HepG2 (cell line): ENCODE results near the gene AGO4. TPM values are rescaled to one million over a fixed set of nuclear protein-coding genes. Genes with fewer than 3 reads are reported as not detected.

ENCODE experiments used
- GABPB1 ChIP-seq: IDR thresholded peaks from 2 replicates; pipeline ENCODE4 v1.6.1; 2016; ENCODE audit warnings: mild to moderate bottlenecking, missing genetic modification reagents, moderate library complexity, missing compliant biosample characterization
- HNRNPUL1 ChIP-seq: fragments of 200-400 bp; formaldehyde crosslinking; IDR thresholded peaks from 2 replicates; pipeline ENCODE4 v1.6.1; 2017; ENCODE audit warnings: low read depth, mild to moderate bottlenecking, low read length, moderate library complexity
- KLF12 ChIP-seq: sonication (generic); formaldehyde crosslinking; IDR thresholded peaks from 2 replicates; pipeline ENCODE4 v1.4.0; 2020; ENCODE audit warnings: missing genetic modification reagents, borderline replicate concordance
- KMT2B ChIP-seq: IDR thresholded peaks from 2 replicates; pipeline ENCODE4 v1.6.1; 2016; ENCODE audit warnings: missing genetic modification reagents, missing compliant biosample characterization
- MYPOP ChIP-seq: sonication (generic); formaldehyde crosslinking; IDR thresholded peaks from 2 replicates; pipeline ENCODE4 v1.8.1; 2023; ENCODE audit warnings: mild to moderate bottlenecking, moderate library complexity, missing genetic modification reagents
- SOX6 ChIP-seq, 2 experiments: fragments of 450-650 bp in 1 of 2; sonication (generic) in 1 of 2; formaldehyde crosslinking in 1 of 2; IDR thresholded peaks; 2 replicates each; pipeline versions ENCODE4 v1.4.0 to v1.6.1; 2017 to 2020; ENCODE audit warnings: antibody characterized with exemption in 1 of 2, mild to moderate bottlenecking in 1 of 2, missing genetic modification reagents in 1 of 2
- SPEN ChIP-seq: sonication (generic); formaldehyde crosslinking; IDR thresholded peaks from 2 replicates; pipeline ENCODE4 v1.5.1; 2020; ENCODE audit warnings: low read depth, mild to moderate bottlenecking, missing genetic modification reagents
- YEATS4 ChIP-seq: sonication (generic); formaldehyde crosslinking; IDR thresholded peaks from 2 replicates; pipeline ENCODE4 v1.4.0; 2020; ENCODE audit warnings: missing genetic modification reagents, borderline replicate concordance
- ZNF230 ChIP-seq: sonication (generic); formaldehyde crosslinking; IDR thresholded peaks from 2 replicates; pipeline ENCODE4 v1.4.0; 2020; ENCODE audit warnings: mild to moderate bottlenecking, missing genetic modification reagents
- ZNF598 ChIP-seq: sonication (generic); formaldehyde crosslinking; IDR thresholded peaks from 2 replicates; pipeline ENCODE4 v1.5.1; 2020; ENCODE audit warnings: mild to moderate bottlenecking, missing genetic modification reagents, borderline replicate concordance
- polyA plus RNA-seq, 8 experiments: library from polyadenylated mRNA; depleted of rRNA in 3 of 8; stranded (reverse) in 7 of 8; unstranded in 1 of 8; fragments of >200 nt; fragmentation: Illumina TruSeq in 4 of 8; extraction: Trizol in 4 of 8; gene quantifications; 2 replicates each; pipeline versions ENCODE4 v1.2.1 to v1.2.3, GENCODE V29; 2011 to 2016; ENCODE audit warnings: low read depth in 4 of 8, missing spikeins in 1 of 8, mixed read lengths in 1 of 8; ENCODE audit not compliant: insufficient read depth in 1 of 8
- total RNA-seq, 5 experiments: library from RNA; depleted of rRNA; stranded (reverse); fragments of >200 nt; fragmentation: Illumina TruSeq; extraction: Trizol; gene quantifications; 2 replicates each; pipeline ENCODE4 v1.2.3, GENCODE V29; 2016; ENCODE audit warnings: low read depth in 1 of 5
- TF ChIP-seq, protein P1 (sequence below), 2 experiments: sonication (generic) in 1 of 2; formaldehyde crosslinking in 1 of 2; IDR thresholded peaks; 2 replicates each; pipeline versions ENCODE4 v1.4.0 to v1.6.1; 2016 to 2020; ENCODE audit warnings: borderline replicate concordance in 1 of 2, low read depth in 1 of 2, mild to moderate bottlenecking in 1 of 2, missing genetic modification reagents in 1 of 2
- TF ChIP-seq, protein P2 (sequence below): sonication (generic); formaldehyde crosslinking; IDR thresholded peaks from 2 replicates; pipeline ENCODE4 v1.4.0; 2020; ENCODE audit warnings: mild to moderate bottlenecking, missing genetic modification reagents

Gene AGO4
- total and polyA plus RNA-seq, 2 of the 13 experiments (the other 11 are each of a cell fraction or from before 2014, with no cell fraction given): 6.0 to 13.8 TPM

DNA sequence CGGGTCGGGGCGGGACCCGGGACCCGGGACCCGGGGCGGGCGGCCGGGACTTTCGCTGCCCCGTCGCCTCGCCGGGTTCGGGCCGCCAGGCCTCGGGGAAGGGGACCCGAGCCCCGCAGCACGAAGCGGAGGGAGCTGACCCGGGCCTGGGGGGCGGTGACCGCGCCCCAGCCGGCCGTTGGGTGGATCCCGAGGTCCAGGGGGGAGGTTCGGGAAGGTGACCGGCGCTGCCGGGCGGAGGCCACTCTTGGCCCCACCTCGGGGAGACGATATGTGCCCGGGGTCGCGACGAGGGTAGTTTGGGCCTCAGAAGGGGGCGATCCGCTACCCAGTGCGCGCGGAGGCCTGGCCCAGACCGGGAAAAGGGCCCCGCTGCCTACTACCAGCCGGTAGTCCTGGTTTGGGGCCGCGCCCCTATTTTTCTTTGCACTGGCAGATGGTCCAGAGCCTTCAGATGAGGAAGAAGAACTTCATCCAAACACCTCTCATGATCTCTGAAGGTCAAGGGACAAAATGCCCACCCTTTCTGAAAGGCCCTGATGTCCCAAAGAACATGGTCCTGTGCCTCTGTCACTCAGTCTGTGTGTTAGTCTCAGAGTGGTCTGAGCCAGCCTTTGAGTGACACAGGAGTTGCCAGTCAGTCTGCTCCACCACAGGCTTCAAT, 766 bp downstream of the AGO4 start (continued):
- peak; percentile 36; the same call in 1 of the 2 replicates for TF ChIP-seq YEATS4 (CRISPR knock-in tag)
- TF ChIP-seq HNRNPUL1: no peak
- 0 out of 2 replicates have a peak, but pooled peaks have one; percentile 35 for TF ChIP-seq MYPOP (CRISPR knock-in tag)
- TF ChIP-seq, protein P1, sequence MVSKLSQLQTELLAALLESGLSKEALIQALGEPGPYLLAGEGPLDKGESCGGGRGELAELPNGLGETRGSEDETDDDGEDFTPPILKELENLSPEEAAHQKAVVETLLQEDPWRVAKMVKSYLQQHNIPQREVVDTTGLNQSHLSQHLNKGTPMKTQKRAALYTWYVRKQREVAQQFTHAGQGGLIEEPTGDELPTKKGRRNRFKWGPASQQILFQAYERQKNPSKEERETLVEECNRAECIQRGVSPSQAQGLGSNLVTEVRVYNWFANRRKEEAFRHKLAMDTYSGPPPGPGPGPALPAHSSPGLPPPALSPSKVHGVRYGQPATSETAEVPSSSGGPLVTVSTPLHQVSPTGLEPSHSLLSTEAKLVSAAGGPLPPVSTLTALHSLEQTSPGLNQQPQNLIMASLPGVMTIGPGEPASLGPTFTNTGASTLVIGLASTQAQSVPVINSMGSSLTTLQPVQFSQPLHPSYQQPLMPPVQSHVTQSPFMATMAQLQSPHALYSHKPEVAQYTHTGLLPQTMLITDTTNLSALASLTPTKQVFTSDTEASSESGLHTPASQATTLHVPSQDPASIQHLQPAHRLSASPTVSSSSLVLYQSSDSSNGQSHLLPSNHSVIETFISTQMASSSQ (IDR thresholded peaks at IDR 0.05; ENCODE audit: low read depth): no peak
- TF ChIP-seq, protein P1 (CRISPR knock-in tag; IDR thresholded peaks at IDR 0.05; ENCODE audit: borderline replicate concordance): no peak
- no peak for TF ChIP-seq ZNF230 (CRISPR knock-in tag)
- no peak for TF ChIP-seq SOX6 (IDR thresholded peaks at IDR 0.05)
- 0 out of 2 replicates have a peak, but pooled peaks have one; percentile 21 for TF ChIP-seq SOX6 (CRISPR knock-in tag; IDR thresholded peaks at IDR 0.05)
- TF ChIP-seq GABPB1: peak; percentile 29; the same call in 1 of the 2 replicates
- no peak for TF ChIP-seq SPEN
- TF ChIP-seq ZNF598: 0 out of 2 replicates have a peak, but pooled peaks have one; percentile 41
- peak; percentile 21; the same call in 1 of the 2 replicates for TF ChIP-seq KMT2B
- peak; percentile 61; the same call in 1 of the 2 replicates for TF ChIP-seq KLF12
- TF ChIP-seq, protein P2, sequence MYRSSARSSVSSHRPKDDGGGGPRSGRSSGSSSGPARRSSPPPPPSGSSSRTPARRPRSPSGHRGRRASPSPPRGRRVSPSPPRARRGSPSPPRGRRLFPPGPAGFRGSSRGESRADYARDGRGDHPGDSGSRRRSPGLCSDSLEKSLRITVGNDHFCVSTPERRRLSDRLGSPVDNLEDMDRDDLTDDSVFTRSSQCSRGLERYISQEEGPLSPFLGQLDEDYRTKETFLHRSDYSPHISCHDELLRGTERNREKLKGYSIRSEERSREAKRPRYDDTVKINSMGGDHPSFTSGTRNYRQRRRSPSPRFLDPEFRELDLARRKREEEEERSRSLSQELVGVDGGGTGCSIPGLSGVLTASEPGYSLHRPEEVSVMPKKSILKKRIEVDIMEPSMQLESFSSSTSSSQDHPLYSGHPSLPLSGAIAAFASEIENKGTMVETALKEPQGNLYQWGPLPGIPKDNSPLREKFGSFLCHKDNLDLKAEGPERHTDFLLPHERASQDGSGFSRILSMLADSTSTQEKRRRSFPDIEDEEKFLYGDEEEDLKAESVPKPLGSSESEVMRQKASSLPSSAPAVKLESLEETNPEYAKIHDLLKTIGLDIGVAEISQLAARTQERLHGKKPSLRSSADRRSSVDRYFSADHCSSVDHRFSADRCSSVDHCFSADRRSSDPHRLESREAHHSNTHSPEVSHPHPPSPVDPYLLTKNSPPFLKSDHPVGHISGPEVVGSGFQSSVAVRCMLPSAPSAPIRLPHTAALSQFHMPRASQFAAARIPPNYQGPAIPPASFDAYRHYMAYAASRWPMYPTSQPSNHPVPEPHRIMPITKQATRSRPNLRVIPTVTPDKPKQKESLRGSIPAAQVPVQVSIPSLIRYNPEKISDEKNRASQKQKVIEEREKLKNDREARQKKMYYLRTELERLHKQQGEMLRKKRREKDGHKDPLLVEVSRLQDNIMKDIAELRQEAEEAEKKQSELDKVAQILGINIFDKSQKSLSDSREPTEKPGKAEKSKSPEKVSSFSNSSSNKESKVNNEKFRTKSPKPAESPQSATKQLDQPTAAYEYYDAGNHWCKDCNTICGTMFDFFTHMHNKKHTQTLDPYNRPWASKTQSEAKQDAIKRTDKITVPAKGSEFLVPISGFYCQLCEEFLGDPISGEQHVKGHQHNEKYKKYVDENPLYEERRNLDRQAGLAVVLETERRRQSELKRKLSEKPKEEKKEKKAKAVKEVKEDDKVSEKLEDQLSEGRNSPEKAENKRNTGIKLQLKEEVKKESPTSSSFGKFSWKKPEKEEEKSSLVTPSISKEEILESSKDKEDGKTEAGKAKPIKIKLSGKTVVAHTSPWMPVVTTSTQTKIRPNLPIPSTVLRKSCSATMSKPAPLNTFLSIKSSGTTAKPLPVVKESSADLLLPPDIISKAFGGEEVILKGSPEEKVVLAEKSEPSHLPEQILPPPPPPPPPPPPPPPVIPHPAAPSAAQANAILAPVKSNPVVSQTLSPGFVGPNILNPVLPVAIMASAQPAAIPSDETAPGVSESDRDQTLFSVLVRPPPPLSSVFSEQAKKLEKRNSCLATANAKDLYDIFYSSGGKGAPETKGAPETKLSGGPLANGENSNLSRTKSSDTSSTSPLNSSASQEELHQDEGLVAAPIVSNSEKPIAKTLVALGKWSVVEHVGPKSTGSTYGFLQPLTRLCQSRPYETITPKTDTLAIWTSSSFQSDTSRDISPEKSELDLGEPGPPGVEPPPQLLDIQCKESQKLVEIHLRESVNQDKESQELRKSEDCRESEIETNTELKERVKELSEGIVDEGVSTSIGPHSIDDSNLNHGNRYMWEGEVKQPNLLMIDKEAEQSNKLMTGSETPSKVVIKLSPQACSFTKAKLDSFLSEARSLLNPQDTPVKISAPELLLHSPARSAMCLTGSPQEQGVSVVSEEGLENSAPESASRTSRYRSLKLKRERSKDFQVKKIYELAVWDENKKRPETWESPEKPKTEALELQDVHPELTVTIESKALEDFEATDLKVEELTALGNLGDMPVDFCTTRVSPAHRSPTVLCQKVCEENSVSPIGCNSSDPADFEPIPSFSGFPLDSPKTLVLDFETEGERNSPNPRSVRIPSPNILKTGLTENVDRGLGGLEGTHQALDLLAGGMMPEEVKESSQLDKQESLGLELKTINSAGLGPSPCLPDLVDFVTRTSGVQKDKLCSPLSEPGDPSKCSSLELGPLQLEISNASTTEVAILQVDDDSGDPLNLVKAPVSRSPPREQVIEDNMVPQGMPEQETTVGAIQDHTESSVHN (CRISPR knock-in tag): no peak
